ENCODE measurements around the gene TPX2.

TPX2 gene

DNA sequence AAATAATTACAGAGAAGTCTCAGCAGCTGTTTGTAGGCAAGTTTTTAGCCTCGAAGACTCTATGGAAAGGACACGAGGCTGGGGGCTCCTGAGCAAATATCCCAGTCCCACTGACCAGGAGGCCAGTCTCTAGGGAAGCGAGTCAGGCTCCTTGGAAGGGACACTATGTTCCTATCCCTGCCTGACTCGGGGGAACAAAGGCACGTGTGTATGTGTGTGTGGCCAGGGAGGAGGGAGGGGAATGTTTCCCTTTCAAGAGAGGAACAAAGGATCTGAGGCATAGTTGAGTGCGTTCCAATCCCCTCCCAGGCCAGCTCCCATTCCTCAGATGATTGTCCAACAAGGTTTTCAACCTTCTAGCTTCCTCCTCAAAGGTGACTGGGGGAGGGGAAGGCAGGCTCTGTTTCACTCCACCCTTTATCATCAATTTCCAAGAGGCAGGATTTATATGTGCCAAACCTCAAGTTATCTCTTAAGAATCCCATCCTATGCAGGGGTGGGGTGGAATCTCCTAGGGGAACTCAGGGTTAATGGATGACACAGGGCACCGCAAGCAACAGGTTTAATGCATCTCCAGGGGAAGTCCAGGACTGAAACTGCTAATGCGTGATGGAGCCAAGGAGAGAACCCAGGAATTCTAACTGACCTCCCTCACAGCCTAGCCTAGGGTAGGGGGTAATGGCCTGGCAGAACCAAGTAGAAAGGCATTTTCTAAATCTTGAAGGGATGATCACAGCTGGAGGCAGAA is 26.4 kb upstream of the TPX2 start:
- no peaks in the 10 kb centered on the region for H3K27me3 Mint-ChIP-seq
- H3K36me3 Mint-ChIP-seq (ENCODE audit: low read depth): peaks cover 92% of the 10 kb centered on the region
- no peaks in the 10 kb centered on the region for H3K9me3 Mint-ChIP-seq
- peak overlapping the region; percentile 99 for H3K4me3 Mint-ChIP-seq
- H3K4me1 Mint-ChIP-seq: peaks cover 93% of the 10 kb centered on the region
- ATAC-seq (no peak), DNase-seq (no peak)
- peak overlapping the region; percentile 94 for H3K27ac Mint-ChIP-seq

DNA sequence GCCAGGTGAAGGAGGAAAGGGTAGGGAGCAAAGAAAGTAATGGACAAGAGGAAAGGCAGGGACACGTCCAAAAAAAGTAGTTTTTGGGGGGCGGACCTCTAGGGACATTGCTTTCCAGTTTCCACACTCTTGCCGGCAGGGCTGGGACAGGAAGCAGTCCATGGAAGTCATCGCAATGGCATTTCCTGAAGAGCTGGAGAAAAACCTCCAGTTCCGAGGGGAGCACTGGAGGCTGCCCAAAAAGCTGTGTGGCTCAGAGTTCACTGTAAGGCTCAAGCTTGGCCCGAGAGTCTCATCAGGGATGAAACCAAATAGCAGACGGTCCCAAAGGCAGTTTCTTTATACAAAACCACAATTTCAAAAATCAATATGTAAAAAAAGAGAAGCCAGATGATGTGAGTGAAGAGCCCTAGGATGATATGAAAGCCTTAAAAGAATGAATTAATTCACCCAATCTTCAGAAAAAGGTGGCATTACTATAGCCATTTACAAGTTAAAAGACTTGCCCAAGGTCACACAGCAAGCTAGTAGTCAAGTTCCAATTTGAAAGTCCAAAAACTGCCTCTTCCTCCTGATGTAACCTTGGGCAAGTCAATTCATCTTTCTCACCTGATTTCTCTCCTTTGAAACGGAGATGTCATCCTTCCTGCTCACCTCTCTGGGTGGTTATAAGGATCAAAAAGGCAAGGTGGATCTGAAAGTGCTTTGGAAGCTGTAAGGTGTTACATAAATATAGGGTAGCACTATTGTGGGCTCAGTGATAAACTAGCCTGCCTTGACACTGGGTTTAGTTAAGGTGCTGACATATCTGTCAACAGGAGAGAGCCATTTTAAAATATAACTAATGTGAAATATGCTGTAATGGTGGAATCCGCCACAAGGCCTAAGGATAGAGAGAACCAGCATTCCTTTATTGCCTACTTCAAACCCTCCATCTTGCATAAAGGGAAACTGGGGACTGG is 25.5 kb upstream of the TPX2 start:
- peak overlapping the region; percentile 94 for H3K27ac Mint-ChIP-seq
- H3K9me3 Mint-ChIP-seq: no peaks in the 10 kb centered on the region
- no peak for ATAC-seq
- peak overlapping the region; percentile 99 for H3K4me3 Mint-ChIP-seq
- peaks cover 94% of the 10 kb centered on the region for H3K36me3 Mint-ChIP-seq (ENCODE audit: low read depth)
- H3K4me1 Mint-ChIP-seq: peaks cover 87% of the 10 kb centered on the region
- DNase-seq: no peak
- no peaks in the 10 kb centered on the region for H3K27me3 Mint-ChIP-seq

DNA sequence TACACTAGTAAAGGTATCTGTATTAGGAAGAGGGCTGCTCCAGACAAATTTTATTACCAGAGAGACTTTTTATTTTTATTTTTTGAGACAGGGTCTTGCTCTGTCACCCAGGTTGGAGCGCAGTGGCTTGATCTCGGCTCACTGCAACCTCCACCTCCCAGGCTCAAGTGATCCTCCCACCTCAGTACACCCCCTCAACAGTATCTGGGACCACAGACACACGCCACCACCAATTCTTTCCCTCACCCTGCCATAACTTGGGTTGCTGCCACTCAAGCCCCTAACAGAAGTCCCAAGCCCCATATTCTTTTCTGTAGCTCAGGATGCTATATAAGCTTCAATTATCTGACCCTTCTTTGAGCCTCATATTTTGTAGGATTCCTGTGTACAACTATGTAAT is 23.3 kb upstream of the TPX2 start:
- Mint-ChIP-seq H3K9me3 (no peaks in the 10 kb centered on the region), H3K4me1 (peaks cover 79% of the 10 kb centered on the region), H3K36me3 (ENCODE audit: low read depth) (peaks cover 98% of the 10 kb centered on the region), H3K27me3 (no peaks in the 10 kb centered on the region), H3K27ac (peak overlapping the region; percentile 94), H3K4me3 (peak overlapping the region; percentile 99)
- DNase-seq (no peak), ATAC-seq (peak; percentile 9)

DNA sequence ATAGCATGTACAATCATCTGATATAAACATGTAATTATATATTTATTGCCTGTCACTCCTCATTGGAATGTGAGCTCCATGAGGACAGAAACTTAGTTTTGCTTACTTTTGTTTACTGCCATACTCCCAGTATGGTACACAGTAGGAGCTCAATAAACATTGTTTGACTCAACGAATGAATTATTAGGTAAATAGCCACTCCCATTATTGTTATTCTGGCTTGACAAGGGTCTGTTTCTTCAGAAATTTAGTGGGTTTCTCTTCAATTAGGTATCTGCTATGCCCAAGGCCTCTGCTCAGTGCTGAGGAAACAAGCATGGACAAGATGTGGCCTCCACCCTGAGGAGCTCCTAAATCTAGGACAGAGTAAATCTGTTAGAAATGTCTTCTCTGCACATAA is 22.7 kb upstream of the TPX2 start:
- Mint-ChIP-seq H3K4me1 (peaks cover 73% of the 10 kb centered on the region), H3K9me3 (no peaks in the 10 kb centered on the region), H3K27me3 (no peaks in the 10 kb centered on the region), H3K27ac (peak overlapping the region; percentile 94), H3K4me3 (peak overlapping the region; percentile 99), H3K36me3 (ENCODE audit: low read depth) (peaks cover 98% of the 10 kb centered on the region)
- ATAC-seq (no peak), DNase-seq (no peak)

DNA sequence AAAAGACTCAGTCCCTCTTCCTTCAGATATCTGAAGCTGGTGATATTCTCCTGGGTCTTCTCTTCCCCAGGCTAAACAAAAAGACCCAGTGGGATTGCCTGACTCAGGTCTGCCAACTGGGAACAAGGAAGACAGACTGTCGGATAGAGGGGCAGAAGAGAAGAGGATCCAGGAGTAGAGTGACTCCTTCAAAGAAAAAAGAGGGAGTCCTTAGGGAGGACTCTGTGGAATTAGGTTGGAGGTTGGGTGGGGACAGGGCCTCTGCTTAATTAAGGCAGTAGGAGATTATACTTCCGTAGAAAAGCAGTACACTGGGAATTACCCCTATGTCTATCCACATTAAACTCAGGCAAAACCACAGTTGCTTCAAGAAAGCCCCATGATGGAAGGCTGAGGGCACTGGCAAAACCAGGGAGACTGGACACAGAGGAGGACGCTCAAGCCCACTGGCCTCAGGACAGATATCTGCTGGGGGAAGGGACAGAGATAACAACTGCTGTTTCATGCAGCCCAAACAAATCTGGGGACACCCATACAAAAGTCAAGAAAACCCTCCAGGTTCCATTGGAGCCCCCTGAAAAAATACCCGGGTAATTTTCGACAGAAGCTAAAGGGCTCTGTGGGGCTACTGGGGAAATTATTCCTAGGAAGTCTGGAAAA is 22.1 kb upstream of the TPX2 start:
- ATAC-seq: no peak
- H3K27ac Mint-ChIP-seq: peak overlapping the region; percentile 94

DNA sequence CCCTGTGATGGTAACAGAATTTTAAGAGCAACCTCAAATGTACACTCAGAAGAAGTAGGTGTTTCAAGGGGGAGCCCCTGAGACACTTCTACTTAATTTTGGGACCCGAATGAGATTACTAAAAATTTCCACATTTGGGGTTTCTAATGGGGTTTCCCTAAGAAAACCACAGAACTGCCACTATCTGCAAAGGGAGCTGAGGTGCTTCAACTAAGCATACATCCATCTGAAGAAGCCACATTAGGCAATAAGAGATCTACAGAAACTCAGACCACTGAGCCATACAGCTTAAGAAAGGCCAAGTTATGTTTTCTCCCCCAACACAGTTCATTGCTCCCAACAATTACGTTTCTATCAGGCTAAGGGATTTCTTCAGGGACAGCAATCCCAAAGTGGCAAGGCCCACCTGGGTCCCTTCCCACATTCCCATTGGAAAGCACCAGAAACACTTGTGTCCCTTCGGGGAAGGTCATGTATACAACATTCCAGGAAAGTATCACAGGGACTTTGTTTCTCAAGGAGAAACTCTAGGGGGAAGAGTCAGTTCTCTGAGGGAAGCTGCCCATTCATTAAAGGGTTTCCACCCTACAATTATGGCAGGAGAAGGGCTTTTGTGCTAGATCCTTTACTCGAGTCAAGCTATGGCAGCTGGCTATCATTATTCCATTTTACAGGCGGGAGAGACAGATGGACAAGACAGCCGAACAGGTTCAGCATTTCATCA is 21.4 kb upstream of the TPX2 start:
- H3K27me3 Mint-ChIP-seq: no peaks in the 10 kb centered on the region
- H3K9me3 Mint-ChIP-seq: no peaks in the 10 kb centered on the region
- H3K4me1 Mint-ChIP-seq: peaks cover 62% of the 10 kb centered on the region
- DNase-seq (no peak), ATAC-seq (peak; percentile 70)
- peaks cover 97% of the 10 kb centered on the region for H3K36me3 Mint-ChIP-seq (ENCODE audit: low read depth)
- H3K4me3 Mint-ChIP-seq: peak overlapping the region; percentile 99
- H3K27ac Mint-ChIP-seq: peak overlapping the region; percentile 94

More for the DNA sequence above, 22.1 kb upstream of the TPX2 start:
- peak; percentile 31 for DNase-seq
- Mint-ChIP-seq H3K36me3 (ENCODE audit: low read depth) (peaks cover 99% of the 10 kb centered on the region), H3K9me3 (no peaks in the 10 kb centered on the region), H3K27me3 (no peaks in the 10 kb centered on the region), H3K4me3 (peak overlapping the region; percentile 99), H3K4me1 (peaks cover 67% of the 10 kb centered on the region)

DNA sequence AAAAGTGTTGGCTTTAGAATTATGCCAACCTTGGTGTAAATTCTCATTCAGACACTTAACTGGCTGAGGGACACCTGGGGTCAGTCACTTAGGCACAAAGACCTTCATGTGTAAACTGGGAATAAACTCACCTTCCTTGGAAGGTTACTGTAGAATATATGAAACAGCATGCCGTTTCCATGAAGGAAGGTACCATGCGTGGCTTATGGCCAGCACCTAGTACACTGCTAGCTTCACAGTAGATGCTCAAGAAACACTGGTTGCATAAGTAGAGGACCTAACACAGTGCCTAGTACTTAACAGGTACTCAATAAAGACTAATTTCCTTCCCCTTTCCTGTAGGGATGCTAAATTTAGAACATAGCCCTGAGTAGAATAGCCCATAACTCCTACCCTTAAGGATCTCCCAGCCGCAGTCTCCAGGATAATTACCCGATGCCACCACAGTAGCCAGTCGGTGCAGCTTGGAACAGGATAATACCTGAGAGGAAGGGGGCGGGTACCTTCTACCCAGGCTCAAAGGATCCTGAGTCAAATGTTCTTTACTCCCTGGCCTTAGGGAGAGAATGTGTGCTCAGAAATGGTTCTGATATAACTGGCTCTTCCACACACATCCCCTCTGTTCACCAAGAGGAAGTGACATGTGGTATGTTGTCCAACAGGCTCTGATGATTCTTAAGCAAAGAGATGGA is 20.0 kb upstream of the TPX2 start:
- H3K4me1 Mint-ChIP-seq: peaks cover 51% of the 10 kb centered on the region

DNA sequence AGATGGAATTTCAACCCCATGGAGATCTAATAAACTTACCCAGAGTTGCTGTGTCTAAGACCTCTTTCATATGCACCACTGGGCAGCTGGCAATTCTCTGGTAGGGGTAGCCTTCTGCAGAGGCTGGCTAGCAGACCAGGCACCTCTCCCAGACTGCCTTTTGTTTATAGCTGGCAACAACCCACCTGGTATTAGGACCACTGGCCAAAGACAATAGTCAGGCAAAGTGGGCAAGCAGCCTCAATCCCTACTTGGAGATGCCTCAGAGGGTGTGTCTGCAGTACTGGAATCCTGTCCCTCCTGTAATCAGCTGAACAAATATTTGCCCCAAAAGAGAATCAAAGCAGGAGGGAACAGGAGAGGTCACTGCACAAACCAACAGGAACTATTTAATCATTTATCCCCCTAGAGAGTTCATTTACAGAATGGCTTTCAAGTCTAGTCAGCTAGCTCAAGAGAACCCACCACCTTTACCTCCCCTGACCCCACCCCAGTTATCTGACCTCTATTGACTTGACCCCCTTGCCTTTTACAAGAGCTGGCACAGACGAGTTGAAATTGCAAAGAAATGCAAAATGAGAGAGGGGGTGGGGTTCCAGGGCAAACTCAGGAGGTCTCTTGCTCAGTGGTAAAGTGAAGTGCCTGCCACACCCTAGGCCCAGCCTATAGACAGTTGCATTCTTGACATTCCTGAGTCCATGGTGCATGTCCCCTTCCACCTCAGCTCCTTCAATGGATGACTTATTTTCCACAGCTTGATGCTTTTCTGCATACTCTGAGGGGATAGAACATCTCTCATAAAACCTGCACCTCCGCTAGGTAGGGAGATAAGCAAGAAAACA is 19.2 kb upstream of the TPX2 start:
- no peaks in the 10 kb centered on the region for H3K27me3 Mint-ChIP-seq
- H3K4me1 Mint-ChIP-seq: peaks cover 44% of the 10 kb centered on the region
- H3K27ac Mint-ChIP-seq: peak overlapping the region; percentile 94
- H3K4me3 Mint-ChIP-seq: peak overlapping the region; percentile 99
- peaks cover 74% of the 10 kb centered on the region for H3K36me3 Mint-ChIP-seq (ENCODE audit: low read depth)
- DNase-seq (no peak), ATAC-seq (no peak)
- H3K9me3 Mint-ChIP-seq: no peaks in the 10 kb centered on the region

More for the DNA sequence above, 20.0 kb upstream of the TPX2 start:
- peaks cover 82% of the 10 kb centered on the region for H3K36me3 Mint-ChIP-seq (ENCODE audit: low read depth)
- no peaks in the 10 kb centered on the region for H3K9me3 Mint-ChIP-seq
- H3K27me3 Mint-ChIP-seq: no peaks in the 10 kb centered on the region
- DNase-seq (no peak), ATAC-seq (no peak)
- H3K27ac Mint-ChIP-seq: peak overlapping the region; percentile 94
- peak overlapping the region; percentile 99 for H3K4me3 Mint-ChIP-seq

DNA sequence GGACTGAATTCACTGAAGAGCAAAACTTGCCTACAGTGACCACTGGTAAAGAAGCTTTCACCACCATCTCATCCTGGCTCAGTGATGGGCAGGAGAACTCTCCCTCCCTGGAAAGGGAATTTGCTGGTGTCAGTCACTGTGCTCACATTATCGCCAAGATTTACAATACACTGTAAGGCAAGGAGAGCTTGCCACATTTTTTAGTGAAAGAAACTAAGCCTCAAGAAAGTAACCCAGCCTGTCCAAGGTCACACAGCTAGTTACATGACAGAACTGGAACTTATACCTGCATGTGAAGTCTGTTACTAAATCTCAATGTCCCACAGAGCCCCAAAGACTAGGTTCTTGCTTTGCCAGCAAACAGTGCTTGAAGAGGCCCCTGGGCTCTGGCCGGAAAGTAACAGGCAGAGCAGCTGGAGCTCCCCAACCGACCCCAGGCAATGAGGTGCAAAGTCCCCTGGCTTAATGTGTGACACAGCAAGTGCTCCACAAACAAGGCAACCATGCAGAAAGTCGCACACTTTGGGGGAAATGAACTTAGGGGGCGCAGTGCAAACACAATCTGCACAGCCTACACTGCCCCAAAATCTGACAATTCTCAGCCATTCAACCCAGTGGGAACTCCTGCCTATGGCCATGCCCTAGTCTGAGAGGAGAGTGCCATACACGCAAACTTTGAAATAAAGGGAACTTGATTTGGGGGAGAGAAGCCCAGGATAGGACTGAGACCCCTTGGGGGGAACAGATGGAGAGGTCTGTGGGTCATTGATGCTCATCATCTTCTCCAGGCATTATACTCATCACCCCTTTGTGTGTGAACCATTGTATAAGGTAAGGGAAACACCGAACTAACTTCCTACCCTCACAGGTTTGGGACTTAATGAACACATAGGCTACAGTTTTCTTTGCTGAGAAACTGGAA is 18.3 kb upstream of the TPX2 start:
- no peaks in the 10 kb centered on the region for H3K27me3 Mint-ChIP-seq
- H3K9me3 Mint-ChIP-seq: no peaks in the 10 kb centered on the region
- peak overlapping the region; percentile 94 for H3K27ac Mint-ChIP-seq
- DNase-seq (peak; percentile 23), ATAC-seq (no peak)
- H3K4me3 Mint-ChIP-seq: peak overlapping the region; percentile 99
- peaks cover 65% of the 10 kb centered on the region for H3K36me3 Mint-ChIP-seq (ENCODE audit: low read depth)
- H3K4me1 Mint-ChIP-seq: peaks cover 36% of the 10 kb centered on the region

DNA sequence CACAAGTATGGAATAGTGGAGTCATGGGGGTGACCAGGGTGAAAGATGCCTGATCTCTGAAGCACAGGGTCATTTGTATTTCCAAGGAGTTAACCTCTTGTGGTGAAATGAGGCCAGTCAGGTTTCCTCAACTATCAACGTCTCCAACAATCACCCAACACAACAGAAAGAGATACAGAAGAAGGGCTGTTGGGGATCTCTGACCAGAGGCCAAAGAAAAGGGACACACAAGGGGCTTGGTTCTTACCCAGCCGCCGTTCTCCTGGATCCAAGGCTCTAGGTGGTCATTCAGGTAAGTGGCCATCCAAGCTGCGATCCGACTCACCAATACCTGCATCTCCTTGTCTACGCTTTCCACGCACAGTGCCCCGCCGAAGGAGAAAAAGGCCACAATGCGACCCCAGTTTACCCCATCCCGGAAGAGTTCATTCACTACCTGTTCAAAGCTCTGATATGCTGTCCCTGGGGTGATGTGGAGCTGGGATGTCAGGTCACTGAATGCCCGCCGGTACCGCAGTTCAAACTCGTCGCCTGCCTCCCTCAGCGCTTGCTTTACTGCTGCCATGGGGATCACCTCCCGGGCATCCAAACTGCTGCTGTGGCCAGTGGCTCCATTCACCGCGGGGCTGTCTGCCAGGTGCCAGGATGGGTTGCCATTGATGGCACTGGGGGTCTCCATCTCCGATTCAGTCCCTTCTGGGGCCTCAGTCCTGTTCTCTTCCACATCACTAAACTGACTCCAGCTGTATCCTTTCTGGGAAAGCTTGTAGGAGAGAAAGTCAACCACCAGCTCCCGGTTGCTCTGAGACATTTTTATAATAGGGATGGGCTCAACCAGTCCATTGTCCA is 17.5 kb upstream of the TPX2 start:
- Mint-ChIP-seq H3K36me3 (ENCODE audit: low read depth) (peaks cover 57% of the 10 kb centered on the region), H3K4me3 (peak overlapping the region; percentile 99), H3K9me3 (no peaks in the 10 kb centered on the region), H3K27me3 (no peaks in the 10 kb centered on the region), H3K27ac (peak overlapping the region; percentile 94), H3K4me1 (peaks cover 27% of the 10 kb centered on the region)
- ATAC-seq (no peak), DNase-seq (peak; percentile 44)

DNA sequence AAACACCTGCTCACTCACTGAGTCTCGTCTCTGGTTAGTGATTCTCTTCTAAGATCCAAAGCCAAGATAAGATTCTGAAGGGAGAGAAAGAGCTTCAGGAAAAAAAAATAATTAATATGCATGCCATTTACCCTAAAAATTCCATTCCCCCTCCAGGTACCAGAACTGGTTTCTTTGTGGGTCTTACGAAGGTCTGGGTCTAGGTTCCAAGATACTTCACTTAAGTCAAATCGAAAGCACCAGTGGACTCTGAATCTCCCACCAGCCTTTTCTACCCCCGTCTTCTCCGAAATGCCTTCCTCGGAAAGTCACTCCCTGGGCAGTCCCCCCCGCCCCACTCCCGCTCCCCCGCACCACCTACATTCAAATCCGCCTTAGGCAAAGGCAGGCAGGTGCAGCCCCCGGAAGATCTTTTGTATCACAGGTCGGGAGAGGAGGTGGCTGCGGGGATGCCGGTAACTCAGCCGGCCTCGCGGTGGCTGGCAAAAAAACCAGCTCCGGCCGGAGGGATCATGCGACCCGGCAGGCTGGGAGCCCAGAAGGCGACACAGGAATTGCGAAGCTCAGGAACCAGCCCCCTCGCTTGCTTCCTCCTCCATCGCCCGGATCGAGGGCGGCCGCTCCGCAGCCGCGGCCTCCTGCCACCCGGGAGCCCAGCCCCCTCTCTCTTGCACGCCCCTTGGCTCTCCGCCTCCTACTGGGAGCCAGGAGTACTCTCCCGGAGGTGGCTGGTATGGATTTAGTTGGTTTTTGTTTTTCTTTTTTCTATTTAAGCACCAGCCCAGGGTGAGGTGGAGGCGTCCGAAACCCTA is 16.6 kb upstream of the TPX2 start, which contains the start of gene BCL2L1:
TSS of gene BCL2L1 (minus strand) at position 612 of the 812 bp plus-strand sequence. CDS start 650 bp downstream, outside the sequence.
- H3K4me3 Mint-ChIP-seq: peak within 1 kb of the TSS; percentile 99
- peak; percentile 40 for ATAC-seq
- DNase-seq: peak; percentile 83
- H3K9me3 Mint-ChIP-seq: no peaks in the 10 kb centered on the region
- H3K4me1 Mint-ChIP-seq: peaks cover 25% of the 10 kb centered on the region
- H3K36me3 Mint-ChIP-seq (ENCODE audit: low read depth): peaks cover 48% of the 10 kb centered on the region
- no peaks in the 10 kb centered on the region for H3K27me3 Mint-ChIP-seq
- peak within 1 kb of the TSS; percentile 94 for H3K27ac Mint-ChIP-seq
